HEK293T (cell line): Measurements from ENCODE around the gene ZNRF1.

Experiments used
- ARNT ChIP-seq: fragments of 450-650 bp; IDR thresholded peaks from 2 replicates; pipeline ENCODE4 v1.6.1; 2017; ENCODE audit warnings: mild to moderate bottlenecking
- FOXA1 ChIP-seq: fragments of 450-650 bp; IDR thresholded peaks from 2 replicates; pipeline ENCODE4 v1.6.1; 2016; ENCODE audit warnings: mild to moderate bottlenecking
- FOXK2 ChIP-seq: fragments of 450-650 bp; IDR thresholded peaks from 2 replicates; pipeline ENCODE4 v1.6.1; 2016; ENCODE audit warnings: mild to moderate bottlenecking
- FOXM1 ChIP-seq: fragments of 450-650 bp; IDR thresholded peaks from 2 replicates; pipeline ENCODE4 v1.6.1; 2017; ENCODE audit warnings: mild to moderate bottlenecking, borderline replicate concordance
- HDGF ChIP-seq: fragments of 450-650 bp; IDR thresholded peaks from 2 replicates; pipeline ENCODE4 v1.6.1; 2017; ENCODE audit warnings: antibody characterized with exemption, borderline replicate concordance
- SP1 ChIP-seq: fragments of 450-650 bp; IDR thresholded peaks from 2 replicates; pipeline ENCODE4 v1.6.1; 2017
- TARDBP ChIP-seq: fragments of 450-650 bp; IDR thresholded peaks from 2 replicates; pipeline ENCODE4 v1.6.1; 2016

DNA sequence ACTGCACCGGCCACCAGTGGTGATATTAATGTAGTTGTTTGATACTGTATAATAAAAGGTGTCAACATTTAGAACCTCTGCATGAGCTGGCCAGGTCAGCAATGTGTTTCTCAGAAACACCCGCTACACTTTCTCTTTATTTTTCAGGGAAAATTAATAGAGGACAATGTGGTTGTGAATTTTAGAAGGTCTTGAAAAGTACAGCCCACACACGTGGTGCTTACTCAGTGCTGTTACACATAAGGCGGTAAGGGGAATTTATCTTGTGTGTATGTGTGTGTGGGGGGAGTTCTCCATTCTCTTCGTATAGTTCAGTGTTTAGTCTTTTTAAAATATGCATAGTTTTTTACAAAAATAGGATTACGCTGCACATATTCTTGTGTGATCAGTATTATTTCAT lies 145.1 kb downstream of the ZNRF1 start:
- TF ChIP-seq TARDBP: no peak
- no peak for TF ChIP-seq FOXK2
- no peak for TF ChIP-seq ARNT
- no peak for TF ChIP-seq SP1
- TF ChIP-seq FOXA1: no peak
- TF ChIP-seq HDGF: no peak
- TF ChIP-seq FOXM1: no peak
